H9 (cell line): Measurements from ENCODE around the gene CXCR2. TPM values are rescaled to one million over a fixed set of nuclear protein-coding genes. Genes with fewer than 3 reads are reported as not detected.
"Not testable (repeated sequence)": the region's sequence is repeated elsewhere in the genome, so short reads cannot be mapped to it uniquely, and the experiment has no call there.

ENCODE experiments used
- DNase-seq: peaks from one replicate; pipeline ENCODE4 v3.0.0-alpha.2; 2017
- H2AFZ ChIP-seq: one replicate; pipeline ENCODE4 v1.6.1; 2013; ENCODE audit warnings: mild to moderate bottlenecking, low read length, control low read depth, moderate library complexity
- H2AK5ac ChIP-seq: 2 replicates; pipeline ENCODE4 v1.6.1; 2013; ENCODE audit warnings: low read length, control low read depth, mixed read lengths; ENCODE audit not compliant: insufficient read length
- H2BK120ac ChIP-seq: one replicate; pipeline ENCODE4 v1.6.1; 2013; ENCODE audit warnings: low read depth, mild to moderate bottlenecking, low read length, control low read depth, inconsistent platforms; ENCODE audit not compliant: poor library complexity, severe bottlenecking
- H2BK12ac ChIP-seq: 2 replicates; pipeline ENCODE4 v1.6.1; 2013; ENCODE audit warnings: low read length, control low read depth, mixed read lengths, low read depth; ENCODE audit not compliant: insufficient read length
- H2BK15ac ChIP-seq: 2 replicates; pipeline ENCODE4 v1.6.1; 2013; ENCODE audit warnings: low read depth, low read length, control low read depth
- H2BK20ac ChIP-seq: one replicate; pipeline ENCODE4 v1.6.1; 2013; ENCODE audit warnings: low read depth, mild to moderate bottlenecking, low read length, control low read depth, inconsistent platforms; ENCODE audit not compliant: poor library complexity, severe bottlenecking
- H2BK5ac ChIP-seq: 2 replicates; pipeline ENCODE4 v1.6.1; 2013; ENCODE audit warnings: low read length, control low read depth, mixed read lengths; ENCODE audit not compliant: insufficient read length
- H3K14ac ChIP-seq: 2 replicates; pipeline ENCODE4 v1.6.1; 2013; ENCODE audit warnings: low read length, control low read depth; ENCODE audit not compliant: insufficient read depth
- H3K18ac ChIP-seq: 2 replicates; pipeline ENCODE4 v1.6.1; 2013; ENCODE audit warnings: low read depth, mild to moderate bottlenecking, mixed read lengths, low read length, control low read depth; ENCODE audit not compliant: insufficient read length
- H3K23ac ChIP-seq: 2 replicates; pipeline ENCODE4 v1.6.1; 2013; ENCODE audit warnings: low read length, control low read depth, mixed read lengths, low read depth; ENCODE audit not compliant: insufficient read length
- H3K23me2 ChIP-seq: 2 replicates; pipeline ENCODE4 v1.6.1; 2013; ENCODE audit warnings: low read depth, mild to moderate bottlenecking, mixed read lengths, low read length, control low read depth; ENCODE audit not compliant: insufficient read length, poor library complexity, severe bottlenecking
- H3K27ac ChIP-seq: 2 replicates; pipeline ENCODE4 v1.5.1; 2013; ENCODE audit warnings: low read length, control low read depth, mixed read lengths, low read depth; ENCODE audit not compliant: insufficient read length
- H3K27me3 ChIP-seq: 2 replicates; pipeline ENCODE4 v1.6.1; 2013; ENCODE audit warnings: low read length, control low read depth, inconsistent platforms; ENCODE audit not compliant: insufficient read depth
- H3K4ac ChIP-seq: 2 replicates; pipeline ENCODE4 v1.6.1; 2013; ENCODE audit warnings: low read depth, mild to moderate bottlenecking, control low read depth, inconsistent platforms, low read length, moderate library complexity
- H3K4me1 ChIP-seq: 2 replicates; pipeline ENCODE4 v1.6.1; 2013; ENCODE audit warnings: low read length, control low read depth, inconsistent platforms; ENCODE audit not compliant: insufficient read depth
- H3K4me2 ChIP-seq: 2 replicates; pipeline ENCODE4 v1.6.1; 2013; ENCODE audit warnings: low read length, control low read depth, mixed read lengths; ENCODE audit not compliant: insufficient read length, insufficient read depth
- H3K56ac ChIP-seq: 2 replicates; pipeline ENCODE4 v1.6.1; 2013; ENCODE audit warnings: low read depth, mild to moderate bottlenecking, mixed read lengths, low read length, control low read depth; ENCODE audit not compliant: insufficient read length
- H3K79me1 ChIP-seq: 2 replicates; pipeline ENCODE4 v1.6.1; 2013; ENCODE audit warnings: low read depth, mild to moderate bottlenecking, moderate library complexity, low read length, control low read depth, inconsistent platforms; ENCODE audit not compliant: insufficient read depth, poor library complexity, severe bottlenecking
- H3K79me2 ChIP-seq: 2 replicates; pipeline ENCODE4 v1.6.1; 2013; ENCODE audit warnings: low read length, control low read depth, inconsistent platforms; ENCODE audit not compliant: insufficient read depth
- H3K9ac ChIP-seq: 2 replicates; pipeline ENCODE4 v1.6.1; 2013; ENCODE audit warnings: low read length, control low read depth, mixed read lengths; ENCODE audit not compliant: insufficient read length; ENCODE audit errors: extremely low read depth
- H3K9me3 ChIP-seq: one replicate; pipeline ENCODE4 v1.6.1; 2013; ENCODE audit warnings: low read depth, low read length, inconsistent platforms; ENCODE audit not compliant: control insufficient read depth
- H3T11ph ChIP-seq: one replicate; pipeline ENCODE4 v1.6.1; 2013; ENCODE audit warnings: mild to moderate bottlenecking, low read length, control low read depth, inconsistent platforms
- H4K20me1 ChIP-seq: one replicate; pipeline ENCODE4 v1.6.1; 2013; ENCODE audit not compliant: control insufficient read depth, insufficient read length, insufficient read depth
- H4K5ac ChIP-seq: 2 replicates; pipeline ENCODE4 v1.6.1; 2013; ENCODE audit warnings: low read depth, mild to moderate bottlenecking, mixed read lengths, low read length, control low read depth; ENCODE audit not compliant: insufficient read length
- H4K8ac ChIP-seq: replicated peaks from 2 replicates; pipeline ENCODE4 v1.6.1; 2013; ENCODE audit warnings: low read length, control low read depth, mixed read lengths, low read depth; ENCODE audit not compliant: insufficient read length
- H4K91ac ChIP-seq: 2 replicates; pipeline ENCODE4 v1.6.1; 2013; ENCODE audit warnings: low read depth, mild to moderate bottlenecking, moderate library complexity, mixed read lengths, low read length, control low read depth; ENCODE audit not compliant: insufficient read length
- H3K27ac Mint-ChIP-seq, 3 experiments: 2 replicates in 2 of 3; 3 replicates in 1 of 3; pipeline ENCODE4 v1.8.0; 2020 to 2021; ENCODE audit warnings: mixed read lengths in 3 of 3, mild to moderate bottlenecking in 1 of 3, moderate library complexity in 1 of 3
- H3K27me3 Mint-ChIP-seq: 2 replicates; pipeline ENCODE4 v1.8.0; 2021; ENCODE audit warnings: low read depth, mild to moderate bottlenecking, moderate library complexity, mixed read lengths
- H3K36me3 Mint-ChIP-seq, 3 experiments: 2 replicates in 2 of 3; 3 replicates in 1 of 3; pipeline ENCODE4 v1.8.0; 2020 to 2021; ENCODE audit warnings: low read depth in 3 of 3, mixed read lengths in 3 of 3; ENCODE audit not compliant: insufficient read depth in 1 of 3
- H3K4me1 Mint-ChIP-seq, 2 experiments: 2 replicates each; pipeline ENCODE4 v1.8.0; 2020; ENCODE audit warnings: mixed read lengths in 2 of 2
- H3K4me3 Mint-ChIP-seq, 2 experiments: 2 replicates in 1 of 2; 3 replicates in 1 of 2; pipeline ENCODE4 v1.8.0; 2020 to 2021; ENCODE audit warnings: mild to moderate bottlenecking in 2 of 2, mixed read lengths in 2 of 2, moderate library complexity in 1 of 2
- H3K9me3 Mint-ChIP-seq, 2 experiments: 2 replicates in 1 of 2; 3 replicates in 1 of 2; pipeline ENCODE4 v1.8.0; 2020; ENCODE audit warnings: mild to moderate bottlenecking in 2 of 2, mixed read lengths in 2 of 2, moderate library complexity in 1 of 2
- WGBS: extraction: QIAGEN DNeasy Blood & Tissue Kit; methylation state at CpG from one replicate; pipeline ENCODE4 v1.1.7; 2013; ENCODE audit warnings: missing lambda C conversion rate, low lambda C conversion rate, mixed read lengths; ENCODE audit not compliant: insufficient read length; ENCODE audit errors: extremely low coverage; 5-methylcytosine and 5-hydroxymethylcytosine counted together
- total RNA-seq: library from RNA; stranded (reverse); gene quantifications from 2 replicates; pipeline ENCODE4 v1.2.1, GENCODE V29; 2021
- TF ChIP-seq, protein P1 (sequence below): fragments of 200-600 bp; sonication (generic); conservative IDR thresholded peaks from 3 replicates; pipeline ENCODE4 v1.8.0; 2021; ENCODE audit warnings: antibody characterized with exemption, mild to moderate bottlenecking

The CXCR2 gene
- total RNA-seq, 1 experiment from 2014 or later = 0.59 TPM

DNA sequence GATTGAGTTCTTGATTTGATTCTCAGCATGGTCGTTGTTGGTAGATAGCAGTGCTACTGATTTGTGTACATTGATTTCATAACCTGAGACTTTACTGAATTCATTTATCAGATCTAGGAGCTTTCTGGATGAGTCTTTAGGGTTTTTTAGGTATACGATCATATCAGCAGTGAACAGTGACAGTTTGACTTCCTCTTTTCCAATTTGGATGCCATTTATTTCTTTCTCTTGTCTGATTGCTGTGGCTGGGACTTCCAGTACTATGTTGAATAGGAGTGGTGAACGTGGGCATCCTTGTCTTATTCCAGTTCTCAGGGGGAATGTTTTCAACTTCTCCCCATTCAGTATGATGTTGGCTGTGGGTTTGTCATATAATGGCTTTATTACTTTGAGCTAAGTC lies 27.9 kb upstream of the CXCR2 start:
- no peak overlapping the region for H3K18ac ChIP-seq
- no peaks in the 10 kb centered on the region for H3K27me3 ChIP-seq
- no peak overlapping the region for H3K4me2 ChIP-seq
- no peaks in the 10 kb centered on the region for H3K9me3 ChIP-seq
- no peaks in the 10 kb centered on the region for H3K23me2 ChIP-seq
- H3K9ac ChIP-seq = no peak overlapping the region
- H3K27ac ChIP-seq = no peak overlapping the region
- H4K5ac ChIP-seq = no peak overlapping the region
- DNase-seq = no peak
- H3K4me1 ChIP-seq = no peaks in the 10 kb centered on the region
- TF ChIP-seq, protein P1, sequence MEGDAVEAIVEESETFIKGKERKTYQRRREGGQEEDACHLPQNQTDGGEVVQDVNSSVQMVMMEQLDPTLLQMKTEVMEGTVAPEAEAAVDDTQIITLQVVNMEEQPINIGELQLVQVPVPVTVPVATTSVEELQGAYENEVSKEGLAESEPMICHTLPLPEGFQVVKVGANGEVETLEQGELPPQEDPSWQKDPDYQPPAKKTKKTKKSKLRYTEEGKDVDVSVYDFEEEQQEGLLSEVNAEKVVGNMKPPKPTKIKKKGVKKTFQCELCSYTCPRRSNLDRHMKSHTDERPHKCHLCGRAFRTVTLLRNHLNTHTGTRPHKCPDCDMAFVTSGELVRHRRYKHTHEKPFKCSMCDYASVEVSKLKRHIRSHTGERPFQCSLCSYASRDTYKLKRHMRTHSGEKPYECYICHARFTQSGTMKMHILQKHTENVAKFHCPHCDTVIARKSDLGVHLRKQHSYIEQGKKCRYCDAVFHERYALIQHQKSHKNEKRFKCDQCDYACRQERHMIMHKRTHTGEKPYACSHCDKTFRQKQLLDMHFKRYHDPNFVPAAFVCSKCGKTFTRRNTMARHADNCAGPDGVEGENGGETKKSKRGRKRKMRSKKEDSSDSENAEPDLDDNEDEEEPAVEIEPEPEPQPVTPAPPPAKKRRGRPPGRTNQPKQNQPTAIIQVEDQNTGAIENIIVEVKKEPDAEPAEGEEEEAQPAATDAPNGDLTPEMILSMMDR = no peak
- no peak overlapping the region for H4K8ac ChIP-seq
- H3K79me1 ChIP-seq = no peaks in the 10 kb centered on the region
- no peaks in the 10 kb centered on the region for H4K20me1 ChIP-seq
- H3T11ph ChIP-seq = no peak overlapping the region
- H3K56ac ChIP-seq = no peak overlapping the region
- Mint-ChIP-seq H3K36me3 (no peaks in the 10 kb centered on the region), H3K27me3 (peaks cover 32% of the 10 kb centered on the region), H3K4me3 (no peak overlapping the region), H3K4me1 (no peaks in the 10 kb centered on the region), H3K9me3 (peaks cover 0 to 4% of the 10 kb centered on the region in 2 experiments; a peak in 1 of 5 replicates), H3K27ac (no peak overlapping the region)
- no peak overlapping the region for H3K14ac ChIP-seq
- no peak overlapping the region for H2BK20ac ChIP-seq
- no peaks in the 10 kb centered on the region for H3K79me2 ChIP-seq
- H2AK5ac ChIP-seq = no peak overlapping the region
- H2BK12ac ChIP-seq = no peak overlapping the region
- H2AFZ ChIP-seq = no peak overlapping the region
- no CpG with 5 or more reads among the region's 3 CpGs for WGBS
- H2BK120ac ChIP-seq = no peak overlapping the region
- no peak overlapping the region for H3K4ac ChIP-seq
- H4K91ac ChIP-seq = no peak overlapping the region
- no peak overlapping the region for H2BK5ac ChIP-seq
- H2BK15ac ChIP-seq = no peak overlapping the region
- no peak overlapping the region for H3K23ac ChIP-seq

- H4K91ac ChIP-seq, H3K9me3 ChIP-seq, H3K27ac ChIP-seq, H3K4me1 ChIP-seq, H4K20me1 ChIP-seq, H4K5ac ChIP-seq, H3K23me2 ChIP-seq, H2BK15ac ChIP-seq, H3K4me2 ChIP-seq, H3K23ac ChIP-seq, H3K4me1 Mint-ChIP-seq, H3K79me1 ChIP-seq, H2BK120ac ChIP-seq, H3T11ph ChIP-seq, H3K14ac ChIP-seq, H2AK5ac ChIP-seq, H3K9ac ChIP-seq, H3K79me2 ChIP-seq, H2BK12ac ChIP-seq, H2AFZ ChIP-seq, H3K56ac ChIP-seq, H3K27me3 ChIP-seq, H4K8ac ChIP-seq, H3K18ac ChIP-seq, DNase-seq, H3K4ac ChIP-seq, H3K27ac Mint-ChIP-seq, H3K4me3 Mint-ChIP-seq, H2BK20ac ChIP-seq, H2BK5ac ChIP-seq: not testable (repeated sequence)
- H3K27me3 Mint-ChIP-seq = peaks cover 49% of the 10 kb centered on the region
- peaks cover 54 to 55% of the 10 kb centered on the region in 2 experiments for H3K9me3 Mint-ChIP-seq
- peaks cover 12 to 19% (median 12%) of the 10 kb centered on the region in 3 experiments for H3K36me3 Mint-ChIP-seq
- no CpG with 5 or more reads among the region's 7 CpGs for WGBS
Measured at GRCh38 chr2:218108834-218109233, 17.0 kb upstream of the CXCR2 start.
